Effector CD8-positive, alpha-beta T cell (primary cell): Measurements from ENCODE around the gene TNKS2.
"Not testable (repeated sequence)": the region's sequence is repeated elsewhere in the genome, so short reads cannot be mapped to it uniquely, and the experiment has no call there.

Source experiments
- DNase-seq: peaks from one replicate; lab custom pipeline; 2025; lab: John Stamatoyannopoulos, UW

Gene TNKS2

DNA sequence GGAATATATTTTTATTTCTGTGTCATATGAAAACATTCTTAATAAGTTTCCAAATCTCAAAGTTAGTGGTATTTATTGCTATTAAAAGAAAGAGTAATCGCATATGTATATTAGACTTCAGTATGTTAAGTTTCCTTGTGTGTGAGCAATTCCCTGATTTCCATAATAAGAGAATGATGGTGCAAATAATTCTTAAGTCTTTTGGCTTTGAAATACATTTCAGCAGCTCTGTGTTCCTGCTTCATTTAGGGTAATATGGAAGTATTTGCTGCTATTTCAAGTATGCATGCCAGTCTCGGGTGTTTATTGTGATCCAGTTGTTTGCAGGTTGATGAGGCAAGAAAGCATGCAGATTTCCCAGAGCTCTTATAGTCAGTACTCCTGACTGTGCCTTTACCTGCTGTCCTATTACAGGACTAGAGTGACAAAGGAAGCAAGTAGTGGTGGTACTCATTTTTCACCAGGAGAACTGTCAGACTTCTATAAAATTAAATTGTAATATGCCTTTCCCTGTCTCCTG is 67.4 kb downstream of the TNKS2 start:
- no peak for DNase-seq

- DNase-seq, result no peak
These were observed 76.9 kb downstream of the TNKS2 start for GRCh38 chr10:91875156-91875555.

GRCh38 chr10:91875779-91876178 is 77.6 kb downstream of the TNKS2 start:
- no peak for DNase-seq

DNA sequence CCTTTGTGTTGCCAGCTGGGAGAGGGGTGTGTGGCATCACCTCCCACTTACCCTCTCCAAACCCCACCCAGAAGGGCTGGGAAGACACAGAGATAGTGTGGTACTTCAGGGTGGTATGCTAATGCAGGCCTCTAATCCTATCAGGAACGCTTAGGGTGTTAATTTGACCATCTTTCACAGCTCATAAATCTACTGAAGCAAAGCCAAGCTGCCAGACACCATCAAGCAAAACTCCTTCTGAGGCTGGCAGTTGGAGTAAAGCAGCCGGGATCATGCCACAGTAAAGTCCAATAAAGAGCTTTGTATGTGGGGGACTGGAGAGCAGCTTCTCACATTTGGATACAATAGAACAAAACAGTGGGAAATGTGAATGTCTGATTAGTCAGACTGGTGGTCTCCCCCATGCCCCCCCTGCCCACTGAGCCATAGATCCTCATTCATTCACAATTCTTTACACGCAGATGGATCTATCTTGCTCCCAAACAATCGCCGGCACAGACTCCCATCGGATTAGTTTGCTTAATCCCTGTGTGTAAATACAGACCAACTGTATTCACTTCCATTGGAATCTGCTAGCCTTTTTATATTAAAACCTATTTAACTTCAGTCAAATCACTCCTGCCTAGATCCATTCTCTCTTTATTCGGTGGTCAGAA is 81.4 kb downstream of the TNKS2 start:
- DNase-seq, result no peak

- no peak for DNase-seq
These were observed 82.1 kb downstream of the TNKS2 start for GRCh38 chr10:91880310-91880709.

- DNase-seq, result no peak
These were observed 85.6 kb downstream of the TNKS2 start for GRCh38 chr10:91883549-91884444.

- no peak for DNase-seq
These were observed 86.3 kb downstream of the TNKS2 start for GRCh38 chr10:91884536-91884935.

GRCh38 chr10:91885362-91886079 is 87.3 kb downstream of the TNKS2 start:
- no peak for DNase-seq

DNA sequence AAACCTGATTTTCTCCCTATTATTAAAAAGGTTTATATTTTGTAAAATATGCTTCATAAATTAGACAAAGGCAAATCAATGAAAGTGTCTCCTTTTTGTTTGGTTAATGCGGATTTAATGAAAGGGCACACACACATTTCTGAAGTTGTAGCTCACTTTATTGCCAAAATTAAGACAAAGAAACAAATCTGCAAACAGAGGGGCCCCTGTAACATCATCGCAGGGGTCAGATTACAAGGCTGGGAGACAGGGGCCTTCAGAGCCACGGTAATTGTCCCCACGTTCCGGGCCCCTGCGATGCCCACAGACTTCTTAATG is 88.7 kb downstream of the TNKS2 start:
- DNase-seq, result no peak

DNA sequence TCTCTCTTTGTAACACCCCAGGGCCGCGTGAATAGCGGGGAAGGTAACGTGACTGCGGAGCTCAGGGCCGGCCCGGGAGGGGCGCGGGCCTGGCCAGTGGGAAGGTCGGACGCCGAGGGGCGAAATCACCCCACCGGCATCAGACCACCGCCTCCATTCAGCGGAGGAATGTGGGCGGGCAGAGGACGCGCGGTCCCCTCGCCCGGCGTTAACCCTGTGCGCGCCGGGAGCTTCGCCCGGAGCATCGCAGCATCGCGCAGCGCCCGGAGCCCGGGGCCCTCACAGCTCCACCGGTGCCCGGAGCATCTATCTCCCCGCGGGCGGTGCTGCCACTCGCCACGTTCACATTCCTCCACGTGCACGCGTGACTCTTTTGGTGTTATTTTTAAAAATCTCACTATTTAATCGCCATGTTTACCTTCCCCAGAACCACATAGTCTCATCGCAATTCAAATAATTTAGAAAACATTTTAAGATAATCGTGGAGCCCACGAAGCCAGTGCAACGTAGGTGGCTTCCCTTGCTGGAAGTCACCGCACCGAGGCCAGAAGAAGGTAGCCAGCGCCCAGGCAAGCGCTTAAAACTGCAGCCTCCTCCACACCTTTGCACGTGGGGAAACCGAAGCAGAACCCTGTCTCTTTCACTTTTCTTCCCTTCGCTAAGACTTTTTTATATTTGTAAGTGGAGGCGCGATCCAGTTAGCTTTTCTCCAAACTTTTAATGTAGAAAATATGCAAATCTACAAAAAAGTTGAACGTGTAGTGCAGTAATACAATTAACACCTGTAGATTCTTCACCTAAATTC is 89.2 kb downstream of the TNKS2 start:
- no peak for DNase-seq

DNA sequence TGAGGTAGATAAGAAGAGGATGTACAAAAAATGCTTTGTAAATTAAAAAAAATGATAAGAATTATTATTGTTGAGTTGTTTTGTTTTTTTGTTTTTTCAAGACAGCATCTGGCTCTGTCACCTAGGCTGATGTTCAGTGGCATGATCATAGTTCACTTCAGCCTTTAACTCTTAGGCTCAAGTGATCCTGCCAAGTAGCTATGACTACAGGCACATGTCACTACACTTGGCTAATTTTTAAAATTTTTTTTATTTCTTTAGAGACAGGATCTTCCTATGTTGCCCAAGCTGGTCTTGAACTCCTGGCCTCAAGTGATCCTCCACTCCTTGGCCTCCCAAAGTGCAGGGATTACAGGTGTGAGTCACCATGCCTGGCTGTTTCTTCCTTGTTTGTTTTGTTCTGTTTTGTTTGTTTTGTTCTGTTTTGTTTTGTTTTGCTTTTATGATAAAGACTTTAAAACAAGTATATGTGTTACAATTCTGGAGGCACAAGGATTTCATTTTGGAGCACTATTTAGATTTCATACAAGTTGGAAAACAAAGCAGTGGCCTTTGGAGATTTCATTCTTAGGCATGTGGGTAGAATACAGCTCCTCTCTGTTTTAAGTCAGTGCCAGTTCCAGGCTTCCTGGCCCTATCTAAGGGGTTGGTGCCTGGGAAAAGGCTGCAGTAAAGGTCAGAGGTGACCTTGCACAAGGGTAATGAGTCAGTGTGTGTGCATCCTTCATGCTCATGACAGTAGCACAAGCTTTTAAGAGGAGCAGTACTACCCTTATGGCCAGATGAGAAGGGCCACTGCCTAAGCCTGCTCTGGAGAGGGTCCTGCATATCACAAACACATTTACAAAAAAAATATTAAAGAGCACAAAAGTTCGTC is 93.1 kb downstream of the TNKS2 start:
- no peak for DNase-seq

DNA sequence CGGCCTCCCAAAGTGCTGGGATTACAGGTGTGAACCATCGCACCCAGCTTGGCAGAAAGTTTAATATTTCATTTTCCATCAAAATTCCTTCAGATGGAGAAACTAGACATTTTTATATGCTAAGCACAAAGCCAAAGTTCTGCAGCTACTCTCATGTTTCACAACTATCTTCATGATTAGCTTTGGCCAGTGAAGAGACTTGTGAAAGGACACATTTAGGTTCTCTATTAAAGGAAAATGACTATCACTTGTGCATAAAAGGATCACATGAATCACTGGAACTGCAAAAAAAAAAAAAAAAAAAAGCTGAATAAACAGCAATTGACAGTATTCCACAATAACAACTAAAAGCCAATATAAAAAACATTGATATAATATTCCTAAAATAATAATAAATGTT is 94.8 kb downstream of the TNKS2 start:
- no peak for DNase-seq

GRCh38 chr10:91894261-91894685 is 96.0 kb downstream of the TNKS2 start:
- not testable (repeated sequence) for DNase-seq

DNA sequence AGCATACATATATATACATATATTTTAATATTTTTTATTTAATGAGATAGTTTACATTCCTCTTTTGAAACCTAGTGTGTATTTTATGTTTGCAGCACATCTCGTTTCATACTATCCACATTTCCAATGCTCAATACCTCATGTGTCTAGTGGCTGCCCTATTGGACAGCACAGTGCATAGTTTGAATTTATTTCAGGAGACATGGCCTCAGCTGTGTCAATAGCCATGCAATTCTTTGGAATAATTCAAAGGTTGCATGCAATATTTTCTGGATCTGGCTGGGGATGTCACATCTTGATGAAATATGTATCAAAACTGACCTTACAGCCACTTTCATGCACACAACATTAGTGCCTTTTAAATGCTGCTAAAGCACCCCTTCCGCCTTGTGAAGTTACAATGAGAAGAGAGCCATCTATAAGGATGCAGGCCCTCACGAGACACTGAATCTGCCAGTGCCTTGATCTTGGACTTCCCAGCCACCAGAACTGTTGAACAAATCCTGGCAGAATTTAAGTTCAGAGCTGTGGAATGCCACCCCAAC is 98.1 kb downstream of the TNKS2 start:
- DNase-seq, result no peak

GRCh38 chr10:91897421-91897820 is 99.2 kb downstream of the TNKS2 start:
- DNase-seq, result no peak

- no peak for DNase-seq
These were observed 103.8 kb downstream of the TNKS2 start for GRCh38 chr10:91901784-91902677.

DNA sequence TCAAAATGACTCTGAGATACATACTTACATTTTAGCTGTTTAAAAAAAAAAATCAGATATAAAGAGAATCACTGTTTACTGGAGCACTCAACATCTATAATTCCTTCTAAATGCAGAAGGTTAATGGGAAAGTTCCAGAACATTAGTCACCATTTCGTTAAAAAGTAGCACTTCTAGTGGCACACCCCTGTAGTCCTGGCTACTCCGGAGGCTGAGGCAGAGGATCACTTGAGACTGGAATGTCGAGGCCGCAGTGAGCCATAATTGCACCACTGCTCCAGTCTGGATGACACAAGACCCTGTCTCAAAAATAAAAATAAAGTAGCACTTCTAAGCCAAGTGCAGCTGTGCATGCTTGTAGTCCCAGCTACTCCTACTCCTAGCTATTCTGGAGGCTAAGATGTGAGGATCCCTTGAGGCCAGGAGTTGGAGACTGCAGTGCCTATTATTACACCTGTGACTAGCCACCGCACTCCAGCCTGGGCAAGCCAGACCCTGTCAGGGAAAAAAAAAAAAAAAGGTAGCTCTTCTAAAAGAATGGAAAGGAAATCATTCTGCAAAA is 108.9 kb downstream of the TNKS2 start:
- no peak for DNase-seq

DNA sequence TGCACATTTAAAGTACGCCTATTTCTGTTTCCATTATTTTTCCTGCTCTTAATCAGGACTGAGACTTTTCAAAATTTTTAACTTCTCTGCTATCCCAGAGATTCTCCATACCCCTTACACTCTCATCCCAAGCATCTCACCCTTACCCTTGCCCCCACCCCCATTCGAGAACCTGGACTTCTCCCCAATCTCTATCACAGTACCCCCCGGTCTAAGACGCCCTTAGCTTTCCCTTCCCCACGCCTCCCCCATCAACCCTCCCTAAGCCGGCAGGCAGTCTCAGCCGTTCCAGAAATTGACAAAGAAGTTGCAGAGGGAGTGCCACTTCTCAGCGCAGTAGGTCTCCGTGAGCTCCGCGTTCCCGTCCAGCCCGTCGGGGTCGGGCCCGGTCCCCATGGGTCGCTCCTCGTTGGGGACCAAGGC is 109.7 kb downstream of the TNKS2 start:
- no peak for DNase-seq
